HG03521 (cell line): ENCODE measurements around the gene UCMA.
"Not testable (repeated sequence)": the region's sequence is repeated elsewhere in the genome, so short reads cannot be mapped to it uniquely, and the experiment has no call there.

Experiments used
- ATAC-seq: cut with Tn5 transposase; IDR thresholded peaks from one replicate; pipeline ENCODE4 v1.9.1; 2021; ENCODE audit warnings: mild to moderate bottlenecking, moderate library complexity; ENCODE audit not compliant: unreplicated experiment

UCMA gene

GRCh38 chr10:13234172-13234571 lies at the start of gene UCMA:
Gene UCMA, minus strand, starts transcription at chr10:13234374. Its CDS starts 116 bp downstream, at chr10:13234258.
- no peak for ATAC-seq

GRCh38 chr10:13282348-13282747 lies 48.2 kb upstream of the UCMA start:
- not testable (repeated sequence) for ATAC-seq

GRCh38 chr10:13276749-13277365 lies 42.7 kb upstream of the UCMA start:
- no peak for ATAC-seq

GRCh38 chr10:13276146-13276545 lies 42.0 kb upstream of the UCMA start:
- not testable (repeated sequence) for ATAC-seq

- no peak for ATAC-seq
Measured at GRCh38 chr10:13272164-13272571, 38.0 kb upstream of the UCMA start.

GRCh38 chr10:13271552-13272163 lies 37.5 kb upstream of the UCMA start:
- ATAC-seq: no peak

- ATAC-seq: no peak
Measured at GRCh38 chr10:13270877-13271551, 36.8 kb upstream of the UCMA start.

GRCh38 chr10:13268841-13269240 lies 34.7 kb upstream of the UCMA start:
- ATAC-seq: no peak

- no peak for ATAC-seq
Measured at GRCh38 chr10:13268310-13268709, 34.1 kb upstream of the UCMA start.

- no peak for ATAC-seq
Measured at GRCh38 chr10:13263591-13263990, 29.4 kb upstream of the UCMA start.

- ATAC-seq: no peak
Measured at GRCh38 chr10:13262433-13262832, 28.3 kb upstream of the UCMA start.

GRCh38 chr10:13257621-13258140 lies 23.5 kb upstream of the UCMA start:
- ATAC-seq: no peak

- ATAC-seq: no peak
Measured at GRCh38 chr10:13256627-13257026, 22.5 kb upstream of the UCMA start.

GRCh38 chr10:13253726-13254125 lies 19.6 kb upstream of the UCMA start:
- ATAC-seq: no peak

GRCh38 chr10:13247784-13248183 lies 13.6 kb upstream of the UCMA start:
- no peak for ATAC-seq

GRCh38 chr10:13247246-13247645 lies 13.1 kb upstream of the UCMA start:
- no peak for ATAC-seq

GRCh38 chr10:13242260-13242659 lies 8.1 kb upstream of the UCMA start:
- ATAC-seq: not testable (repeated sequence)

GRCh38 chr10:13241613-13242012 lies 7.4 kb upstream of the UCMA start:
- no peak for ATAC-seq

- no peak for ATAC-seq
Measured at GRCh38 chr10:13239923-13240322, 5.7 kb upstream of the UCMA start.

GRCh38 chr10:13238271-13239077 lies 4.3 kb upstream of the UCMA start:
- no peak for ATAC-seq

GRCh38 chr10:13236638-13237037 lies 2.5 kb upstream of the UCMA start:
- ATAC-seq: no peak
